Astrocyte of the spinal cord (primary cell): ENCODE data around the gene PNLDC1.
"Not testable (repeated sequence)": the region's sequence is repeated elsewhere in the genome, so short reads cannot be mapped to it uniquely, and the experiment has no call there.

Experiments used
- DNase-seq: peaks from one replicate; pipeline ENCODE4 v3.0.0; 2011; ENCODE audit warnings: low read depth, low spot score
- H3K4me3 ChIP-seq: 2 replicates; pipeline ENCODE4 v1.5.1; 2011; ENCODE audit warnings: low read depth, mild to moderate bottlenecking, low read length, moderate library complexity
- in situ Hi-C: cut with HindIII; loops from 2 replicates; pipeline ENCODE4 v1.10.0; 2017; ENCODE audit warnings: low sequenced_read_pairs
- TF ChIP-seq, protein P1 (sequence below): IDR thresholded peaks from 2 replicates; pipeline ENCODE4 v1.5.1; 2012; ENCODE audit warnings: low read depth, mild to moderate bottlenecking, low read length, inconsistent platforms

The PNLDC1 gene

DNA sequence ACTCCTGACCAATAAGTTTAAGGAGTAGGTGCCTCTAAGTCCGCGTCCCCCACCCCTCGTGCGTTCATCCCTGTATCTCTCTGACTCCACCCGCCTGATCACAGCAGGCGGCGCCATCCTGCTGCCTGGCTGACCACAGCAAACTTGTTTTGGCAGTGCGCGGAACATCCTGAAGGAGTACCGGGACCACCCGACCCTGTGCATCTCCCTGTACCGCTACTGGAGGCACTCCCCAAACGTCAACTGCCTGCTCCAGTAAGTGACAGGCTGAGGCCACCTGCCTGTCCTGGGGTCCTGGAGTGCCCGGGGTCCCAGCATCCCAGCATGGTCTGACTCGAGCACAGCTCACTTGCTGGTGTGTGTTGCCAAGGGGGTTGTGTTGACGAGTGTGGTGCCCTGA is 19.0 kb downstream of the PNLDC1 start:
- TF ChIP-seq, protein P1, sequence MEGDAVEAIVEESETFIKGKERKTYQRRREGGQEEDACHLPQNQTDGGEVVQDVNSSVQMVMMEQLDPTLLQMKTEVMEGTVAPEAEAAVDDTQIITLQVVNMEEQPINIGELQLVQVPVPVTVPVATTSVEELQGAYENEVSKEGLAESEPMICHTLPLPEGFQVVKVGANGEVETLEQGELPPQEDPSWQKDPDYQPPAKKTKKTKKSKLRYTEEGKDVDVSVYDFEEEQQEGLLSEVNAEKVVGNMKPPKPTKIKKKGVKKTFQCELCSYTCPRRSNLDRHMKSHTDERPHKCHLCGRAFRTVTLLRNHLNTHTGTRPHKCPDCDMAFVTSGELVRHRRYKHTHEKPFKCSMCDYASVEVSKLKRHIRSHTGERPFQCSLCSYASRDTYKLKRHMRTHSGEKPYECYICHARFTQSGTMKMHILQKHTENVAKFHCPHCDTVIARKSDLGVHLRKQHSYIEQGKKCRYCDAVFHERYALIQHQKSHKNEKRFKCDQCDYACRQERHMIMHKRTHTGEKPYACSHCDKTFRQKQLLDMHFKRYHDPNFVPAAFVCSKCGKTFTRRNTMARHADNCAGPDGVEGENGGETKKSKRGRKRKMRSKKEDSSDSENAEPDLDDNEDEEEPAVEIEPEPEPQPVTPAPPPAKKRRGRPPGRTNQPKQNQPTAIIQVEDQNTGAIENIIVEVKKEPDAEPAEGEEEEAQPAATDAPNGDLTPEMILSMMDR = no peak
- in situ Hi-C loops = no loop called here
- H3K4me3 ChIP-seq = no peak overlapping the region
- no peak for DNase-seq

- DNase-seq = no peak
- in situ Hi-C loops = no loop called here
- TF ChIP-seq, protein P1 = no peak
- H3K4me3 ChIP-seq = no peak overlapping the region
Measured at GRCh38 chr6:159819932-159820640, 20.0 kb downstream of the PNLDC1 start.

DNA sequence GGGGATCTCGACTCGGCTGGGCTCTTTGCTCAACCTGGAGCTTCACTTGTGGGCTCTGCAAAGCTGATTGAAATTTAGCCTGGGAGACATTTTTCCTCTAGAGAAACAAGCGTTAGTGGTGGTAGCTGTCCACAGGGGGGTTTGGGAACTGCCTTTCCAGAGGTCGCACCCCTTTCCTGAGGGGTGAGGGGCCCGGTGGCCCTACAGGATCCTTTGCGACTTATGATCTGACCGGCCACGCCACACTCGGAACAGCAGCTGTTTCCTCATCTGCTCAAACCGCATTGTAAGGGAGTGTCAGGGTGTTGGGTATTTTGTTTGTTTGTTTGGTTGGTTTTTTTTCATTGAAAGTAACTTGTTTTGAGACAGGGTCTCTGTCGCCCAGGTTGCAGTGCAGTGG is 21.0 kb downstream of the PNLDC1 start:
- no peak for DNase-seq
- TF ChIP-seq, protein P1 = no peak
- in situ Hi-C loops = no loop called here
- no peak overlapping the region for H3K4me3 ChIP-seq

DNA sequence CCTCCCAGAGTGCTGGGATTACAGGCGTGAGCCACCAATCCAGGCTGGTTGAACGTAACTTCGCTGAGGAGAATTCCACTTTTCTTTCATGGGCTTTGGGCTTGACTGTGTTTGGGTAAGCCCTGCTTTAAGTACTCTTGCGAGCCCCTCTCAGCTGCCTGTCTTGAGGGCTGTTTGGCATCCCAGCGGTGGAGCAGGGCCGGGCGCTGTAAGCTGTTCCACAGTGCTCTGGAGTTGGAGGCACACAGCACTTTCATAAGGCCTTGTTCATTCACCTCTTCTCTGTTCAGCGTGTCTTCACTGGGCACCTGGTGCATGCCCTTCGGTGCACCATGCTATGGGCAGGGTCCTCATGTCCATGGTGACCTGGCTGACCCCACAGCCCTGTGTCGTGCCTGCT is 21.6 kb downstream of the PNLDC1 start:
- TF ChIP-seq, protein P1 = no peak
- in situ Hi-C loops = no loop called here
- no peak overlapping the region for H3K4me3 ChIP-seq
- no peak for DNase-seq

DNA sequence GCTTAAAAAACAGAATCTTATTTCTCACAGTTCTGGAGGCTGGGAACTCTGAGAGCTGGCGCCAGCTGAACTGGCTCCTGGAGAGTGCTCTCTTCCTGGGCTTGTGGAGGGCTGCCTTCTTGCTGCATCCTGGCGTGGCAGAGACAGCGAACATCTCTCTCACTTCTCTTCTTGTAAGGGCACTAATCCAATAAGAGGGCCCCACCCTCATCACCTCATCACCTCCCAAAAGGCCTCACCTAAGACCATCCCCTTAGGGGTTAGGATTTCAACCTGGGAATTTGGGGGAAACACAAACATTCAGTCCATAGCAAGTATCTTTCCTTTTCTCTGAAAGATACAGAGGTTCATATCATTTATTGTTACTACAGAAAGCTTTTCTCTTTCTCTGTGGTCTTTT is 23.9 kb downstream of the PNLDC1 start:
- TF ChIP-seq, protein P1 = no peak
- in situ Hi-C loops = no loop called here
- DNase-seq = no peak
- no peak overlapping the region for H3K4me3 ChIP-seq

- H3K4me3 ChIP-seq, DNase-seq, in situ Hi-C loops: not testable (repeated sequence)
Measured at GRCh38 chr6:159824690-159825089, 24.6 kb downstream of the PNLDC1 start.

DNA sequence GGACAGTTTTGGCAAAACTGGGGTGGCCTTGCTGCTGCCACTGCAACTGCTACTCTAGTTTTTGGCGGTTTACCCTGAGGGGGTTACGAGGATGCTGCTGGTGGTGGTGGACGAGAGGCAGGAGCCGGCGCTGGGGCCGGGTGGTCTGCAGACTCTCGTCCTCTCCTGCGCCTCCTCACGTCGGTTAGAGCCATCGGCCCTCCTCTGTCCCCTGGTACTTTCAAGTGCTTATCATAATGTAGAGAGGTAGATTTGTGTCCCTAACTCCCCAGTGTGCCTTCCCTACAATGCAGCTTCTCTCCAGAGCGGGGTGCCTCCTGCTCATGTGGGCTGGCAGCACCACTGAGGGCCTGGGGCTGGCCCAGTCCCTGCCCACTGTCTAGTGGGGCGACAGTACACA is 25.9 kb downstream of the PNLDC1 start:
- H3K4me3 ChIP-seq = no peak overlapping the region
- TF ChIP-seq, protein P1 = no peak
- no peak for DNase-seq
- in situ Hi-C loops = no loop called here
